Tibial nerve (tissue), 3 donors: Measurements from ENCODE around the gene CCNY.

ENCODE experiments used
- CTCF ChIP-seq, 5 experiments: fragments of 200-600 bp in 3 of 5; fragments of 450-650 bp in 2 of 5; sonication (generic) in 3 of 5; IDR thresholded peaks; one replicate each; pipeline ENCODE4 v1.5.1; 2016 to 2019; ENCODE audit warnings: antibody characterized with exemption in 5 of 5, mild to moderate bottlenecking in 3 of 5, moderate library complexity in 2 of 5
- POLR2A ChIP-seq, 2 donors: fragments of 450-650 bp; IDR thresholded peaks; one replicate each; pipeline ENCODE4 v1.6.1; 2017; ENCODE audit warnings: antibody characterized with exemption in 2 of 2, mild to moderate bottlenecking in 2 of 2, moderate library complexity in 2 of 2

GRCh38 chr10:35390843-35391152, 54.5 kb downstream of the CCNY start:
- TF ChIP-seq CTCF (IDR thresholded peaks at IDR 0.05) (no peak), POLR2A (IDR thresholded peaks at IDR 0.05) (no peak)
